HEK293 (cell line): Measurements from ENCODE around the gene ABCC2.

Experiments
- CTCF ChIA-PET: fragments of 350-600 bp; formaldehyde crosslinking; extraction: SDS; loops from one replicate; lab custom pipeline; 2021; ENCODE audit warnings: antibody characterized with exemption; lab: Yijun Ruan, JAX
- POLR2A ChIA-PET: fragments of 300-600 bp; formaldehyde crosslinking; extraction: SDS; loops from one replicate; lab custom pipeline; 2020; ENCODE audit warnings: antibody characterized with exemption, inconsistent platforms; lab: Yijun Ruan, JAX
- H3K27ac ChIP-seq: fragments of 200-500 bp; sonication (Bioruptor generic); 2 replicates; pipeline ENCODE4 v1.5.1; 2014; ENCODE audit warnings: low read depth, low read length, control low read depth, inconsistent platforms; ENCODE audit errors: extremely low read depth
- H3K36me3 ChIP-seq, 2 experiments: fragments of 200-500 bp in 1 of 2; sonication (Bioruptor generic) in 1 of 2; 1 replicate in 1 of 2; 2 replicates in 1 of 2; pipeline ENCODE4 v1.5.1; 2014 to 2017; ENCODE audit warnings: inconsistent platforms in 2 of 2, low read length in 2 of 2; ENCODE audit not compliant: control insufficient read depth in 2 of 2, insufficient read depth in 1 of 2
- H3K4me1 ChIP-seq: fragments of 200-500 bp; sonication (Bioruptor generic); 2 replicates; pipeline ENCODE4 v1.5.1; 2014; ENCODE audit warnings: mild to moderate bottlenecking, low read length, inconsistent platforms; ENCODE audit not compliant: control insufficient read depth, insufficient read depth
- H3K4me3 ChIP-seq: 2 replicates; pipeline ENCODE4 v1.5.1; 2011; ENCODE audit warnings: low read depth, mild to moderate bottlenecking, control low read depth, low read length, moderate library complexity
- H3K9me3 ChIP-seq: fragments of 200-500 bp; sonication (Bioruptor generic); 2 replicates; pipeline ENCODE4 v1.5.1; 2014; ENCODE audit warnings: low read depth, low read length, inconsistent platforms; ENCODE audit not compliant: control insufficient read depth, insufficient read depth
- BCL11A ChIP-seq: fragments of 450-650 bp; formaldehyde crosslinking; IDR thresholded peaks from 2 replicates; pipeline ENCODE4 v1.5.1; 2016; ENCODE audit warnings: low read depth, missing biosample characterization, missing genetic modification characterization
- FEZF1 ChIP-seq: fragments of 450-650 bp; formaldehyde crosslinking; IDR thresholded peaks from 2 replicates; pipeline ENCODE4 v1.5.1; 2016; ENCODE audit warnings: missing biosample characterization, missing genetic modification characterization
- IKZF3 ChIP-seq: fragments of 450-650 bp; IDR thresholded peaks from 2 replicates; pipeline ENCODE4 v1.5.0; 2018; ENCODE audit warnings: missing biosample characterization, mild to moderate bottlenecking, missing genetic modification characterization, moderate library complexity
- KLF16 ChIP-seq: fragments of 450-650 bp; formaldehyde crosslinking; IDR thresholded peaks from 2 replicates; pipeline ENCODE4 v1.5.1; 2017; ENCODE audit warnings: missing biosample characterization, missing genetic modification characterization
- SP7 ChIP-seq: fragments of 450-650 bp; formaldehyde crosslinking; IDR thresholded peaks from 2 replicates; pipeline ENCODE4 v1.5.1; 2016; ENCODE audit warnings: missing biosample characterization, missing genetic modification characterization
- YY2 ChIP-seq: fragments of 450-650 bp; formaldehyde crosslinking; IDR thresholded peaks from 2 replicates; pipeline ENCODE4 v1.5.1; 2016; ENCODE audit warnings: missing biosample characterization, missing genetic modification characterization
- ZBTB17 ChIP-seq: fragments of 450-650 bp; formaldehyde crosslinking; IDR thresholded peaks from 2 replicates; pipeline ENCODE4 v1.5.1; 2016; ENCODE audit warnings: missing biosample characterization, missing genetic modification characterization
- ZBTB8A ChIP-seq: fragments of 450-650 bp; formaldehyde crosslinking; IDR thresholded peaks from 2 replicates; pipeline ENCODE4 v1.5.1; 2016; ENCODE audit warnings: missing biosample characterization, missing genetic modification characterization
- ZNF112 ChIP-seq: fragments of 450-650 bp; formaldehyde crosslinking; IDR thresholded peaks from 2 replicates; pipeline ENCODE4 v1.5.0; 2017; ENCODE audit warnings: missing biosample characterization, missing genetic modification characterization
- ZNF114 ChIP-seq: fragments of 450-650 bp; formaldehyde crosslinking; IDR thresholded peaks from 2 replicates; pipeline ENCODE4 v1.5.0; 2017; ENCODE audit warnings: missing biosample characterization, missing genetic modification characterization
- ZNF169 ChIP-seq: fragments of 450-650 bp; formaldehyde crosslinking; IDR thresholded peaks from 2 replicates; pipeline ENCODE4 v1.5.1; 2016; ENCODE audit warnings: missing biosample characterization, missing genetic modification characterization
- ZNF184 ChIP-seq: fragments of 450-650 bp; IDR thresholded peaks from 2 replicates; pipeline ENCODE4 v1.5.1; 2018; ENCODE audit warnings: missing biosample characterization, mild to moderate bottlenecking, missing genetic modification characterization
- ZNF211 ChIP-seq: fragments of 450-650 bp; formaldehyde crosslinking; IDR thresholded peaks from 2 replicates; pipeline ENCODE4 v1.5.1; 2016; ENCODE audit warnings: low read depth, missing biosample characterization, missing genetic modification characterization
- ZNF239 ChIP-seq: fragments of 450-650 bp; formaldehyde crosslinking; IDR thresholded peaks from 2 replicates; pipeline ENCODE4 v1.5.1; 2016; ENCODE audit warnings: missing biosample characterization, missing genetic modification characterization
- ZNF426 ChIP-seq: fragments of 450-650 bp; formaldehyde crosslinking; IDR thresholded peaks from 2 replicates; pipeline ENCODE4 v1.5.1; 2017; ENCODE audit warnings: missing biosample characterization, missing genetic modification characterization, mild to moderate bottlenecking, inconsistent platforms, moderate library complexity
- ZNF544 ChIP-seq: fragments of 450-650 bp; formaldehyde crosslinking; IDR thresholded peaks from 2 replicates; pipeline ENCODE4 v1.5.0; 2017; ENCODE audit warnings: missing biosample characterization, missing genetic modification characterization
- ZNF561 ChIP-seq: fragments of 450-650 bp; IDR thresholded peaks from 2 replicates; pipeline ENCODE4 v1.5.1; 2018; ENCODE audit warnings: missing biosample characterization, missing genetic modification characterization, borderline replicate concordance
- ZNF624 ChIP-seq: fragments of 450-650 bp; formaldehyde crosslinking; IDR thresholded peaks from 2 replicates; pipeline ENCODE4 v1.5.1; 2017; ENCODE audit warnings: missing biosample characterization, missing genetic modification characterization
- ZNF629 ChIP-seq: fragments of 450-650 bp; formaldehyde crosslinking; IDR thresholded peaks from 2 replicates; pipeline ENCODE4 v1.5.1; 2017; ENCODE audit warnings: missing biosample characterization, missing genetic modification characterization
- ZNF670 ChIP-seq: fragments of 450-650 bp; formaldehyde crosslinking; IDR thresholded peaks from 2 replicates; pipeline ENCODE4 v1.5.1; 2016; ENCODE audit warnings: missing biosample characterization, missing genetic modification characterization, low read depth
- ZNF707 ChIP-seq: fragments of 450-650 bp; formaldehyde crosslinking; IDR thresholded peaks from 2 replicates; pipeline ENCODE4 v1.5.1; 2016; ENCODE audit warnings: missing biosample characterization, missing genetic modification characterization
- ZNF777 ChIP-seq: fragments of 450-650 bp; formaldehyde crosslinking; IDR thresholded peaks from 2 replicates; pipeline ENCODE4 v1.5.1; 2017; ENCODE audit warnings: missing biosample characterization, missing genetic modification characterization, borderline replicate concordance
- TF ChIP-seq, protein P1 (sequence below): fragments of 450-650 bp; formaldehyde crosslinking; IDR thresholded peaks from 2 replicates; pipeline ENCODE4 v1.5.1; 2016; ENCODE audit warnings: missing biosample characterization, missing genetic modification characterization
- TF ChIP-seq, protein P2 (sequence below): fragments of 450-650 bp; IDR thresholded peaks from 2 replicates; pipeline ENCODE4 v1.5.1; 2018; ENCODE audit warnings: missing biosample characterization, mild to moderate bottlenecking, missing genetic modification characterization
- TF ChIP-seq, protein P3 (sequence below): fragments of 450-650 bp; formaldehyde crosslinking; IDR thresholded peaks from 2 replicates; pipeline ENCODE4; 2016; ENCODE audit warnings: missing biosample characterization, missing genetic modification characterization
- TF ChIP-seq, protein P4 (sequence below): IDR thresholded peaks from 2 replicates; pipeline ENCODE4 v1.6.1; 2011; ENCODE audit warnings: mild to moderate bottlenecking, low read depth, low read length, borderline replicate concordance
- TF ChIP-seq, protein P5 (sequence below): fragments of 450-650 bp; formaldehyde crosslinking; IDR thresholded peaks from 2 replicates; pipeline ENCODE4 v1.5.1; 2016; ENCODE audit warnings: missing biosample characterization, missing genetic modification characterization
- TF ChIP-seq, protein P6 (sequence below): fragments of 450-650 bp; formaldehyde crosslinking; IDR thresholded peaks from 2 replicates; pipeline ENCODE4 v1.5.1; 2016; ENCODE audit warnings: missing biosample characterization, missing genetic modification characterization

ABCC2 gene

DNA sequence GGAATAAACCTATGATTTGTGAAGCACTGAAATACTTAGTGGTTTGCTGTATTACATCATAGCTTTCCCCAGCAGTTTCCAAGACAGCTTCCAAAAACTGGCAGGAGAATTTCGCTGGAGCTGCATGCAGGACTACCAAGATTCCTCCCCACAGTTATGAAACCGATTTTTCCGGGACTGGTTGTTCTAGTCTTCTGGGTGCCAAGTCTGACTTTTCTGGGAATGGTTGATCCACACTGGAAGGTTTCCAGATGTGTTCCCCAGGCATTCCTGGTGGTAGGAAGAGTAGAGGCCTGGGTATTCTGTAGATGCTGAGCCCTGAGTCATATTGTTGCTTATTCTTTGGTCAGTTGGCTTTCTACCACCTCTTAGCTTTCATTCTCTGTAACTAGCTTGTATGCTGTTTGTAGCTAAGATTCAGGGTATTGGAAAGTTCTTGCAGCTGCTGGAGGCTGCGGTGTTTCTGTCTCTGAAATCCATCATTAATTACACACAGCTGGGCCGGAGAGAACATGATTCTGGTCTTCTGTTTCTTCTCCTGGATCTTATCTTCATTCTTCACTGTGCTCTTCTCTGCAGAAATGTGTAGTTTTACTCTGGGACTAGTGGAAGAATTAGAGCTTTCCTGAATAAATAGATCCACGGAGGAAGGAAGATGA is 6.3 kb downstream of the ABCC2 start (continued):
- TF ChIP-seq SP7 (tag by site-specific recombination) (no peak), ZNF777 (tag by site-specific recombination) (no peak), ZNF169 (tag by site-specific recombination) (no peak), IKZF3 (no peak), ZBTB8A (tag by site-specific recombination) (no peak), ZNF629 (tag by site-specific recombination) (no peak)
- TF ChIP-seq, protein P1, sequence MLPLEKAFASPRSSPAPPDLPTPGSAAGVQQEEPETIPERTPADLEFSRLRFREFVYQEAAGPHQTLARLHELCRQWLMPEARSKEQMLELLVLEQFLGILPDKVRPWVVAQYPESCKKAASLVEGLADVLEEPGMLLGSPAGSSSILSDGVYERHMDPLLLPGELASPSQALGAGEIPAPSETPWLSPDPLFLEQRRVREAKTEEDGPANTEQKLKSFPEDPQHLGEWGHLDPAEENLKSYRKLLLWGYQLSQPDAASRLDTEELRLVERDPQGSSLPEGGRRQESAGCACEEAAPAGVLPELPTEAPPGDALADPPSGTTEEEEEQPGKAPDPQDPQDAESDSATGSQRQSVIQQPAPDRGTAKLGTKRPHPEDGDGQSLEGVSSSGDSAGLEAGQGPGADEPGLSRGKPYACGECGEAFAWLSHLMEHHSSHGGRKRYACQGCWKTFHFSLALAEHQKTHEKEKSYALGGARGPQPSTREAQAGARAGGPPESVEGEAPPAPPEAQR (tag by site-specific recombination): no peak

DNA sequence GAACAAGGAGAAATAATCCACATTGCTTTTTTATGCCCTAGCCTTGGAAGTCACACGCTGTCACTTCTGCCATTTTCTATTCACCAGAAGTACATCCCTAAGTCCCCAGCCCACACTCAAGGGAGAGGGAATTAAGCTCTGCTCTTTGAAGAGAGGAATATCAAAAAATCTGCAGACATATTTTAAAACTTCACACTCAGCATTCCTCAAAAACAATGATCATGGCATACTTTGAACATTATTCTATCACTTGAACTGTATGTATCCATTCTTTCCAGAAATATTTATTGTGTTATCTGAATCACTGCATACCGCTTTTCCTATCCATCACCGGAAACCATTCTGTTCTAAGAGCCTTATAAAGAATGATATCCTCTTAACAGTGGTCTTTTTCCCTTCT is 9.4 kb downstream of the ABCC2 start:
- no peaks in the 10 kb centered on the region for H3K4me1 ChIP-seq

DNA sequence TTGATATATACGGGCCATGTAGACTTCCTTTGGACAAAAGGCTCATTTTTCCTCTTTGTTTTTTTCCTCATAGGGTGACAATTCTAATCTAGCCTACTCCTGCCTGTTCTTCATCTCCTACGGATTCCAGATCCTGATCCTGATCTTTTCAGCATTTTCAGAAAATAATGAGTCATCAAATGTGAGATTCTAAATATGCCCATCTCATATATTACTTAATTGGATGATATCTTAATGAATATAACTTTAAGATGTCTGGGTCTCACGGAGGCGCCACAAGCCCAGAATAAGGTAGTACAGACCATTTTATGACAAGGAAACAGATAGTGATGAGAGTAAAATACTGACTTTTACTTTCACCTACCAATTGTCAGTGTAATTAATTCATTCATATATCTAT is 11.4 kb downstream of the ABCC2 start:
- Histone ChIP-seq H3K27ac (no peak overlapping the region), H3K4me3 (no peak overlapping the region), H3K4me1 (no peaks in the 10 kb centered on the region), H3K9me3 (no peaks in the 10 kb centered on the region), H3K36me3 (no peaks in the 10 kb centered on the region)
- ChIA-PET POLR2A (no interaction called here), CTCF (interaction anchor here (1.5 kb wide), 1 partner anchor 52 kb away, joined by 3 read pairs; no protein-coding TSS in a partner anchor)
- TF ChIP-seq YY2: no peak
- TF ChIP-seq ZNF624 (tag by site-specific recombination): no peak
- no peak for TF ChIP-seq BCL11A
- no peak for TF ChIP-seq ZNF544 (tag by site-specific recombination)
- TF ChIP-seq FEZF1 (tag by site-specific recombination): no peak
- TF ChIP-seq ZNF114 (tag by site-specific recombination): no peak
- TF ChIP-seq ZNF670 (tag by site-specific recombination): no peak
- TF ChIP-seq ZNF561 (tag by site-specific recombination): no peak
- no peak for TF ChIP-seq ZNF707 (tag by site-specific recombination)
- TF ChIP-seq, protein P2, sequence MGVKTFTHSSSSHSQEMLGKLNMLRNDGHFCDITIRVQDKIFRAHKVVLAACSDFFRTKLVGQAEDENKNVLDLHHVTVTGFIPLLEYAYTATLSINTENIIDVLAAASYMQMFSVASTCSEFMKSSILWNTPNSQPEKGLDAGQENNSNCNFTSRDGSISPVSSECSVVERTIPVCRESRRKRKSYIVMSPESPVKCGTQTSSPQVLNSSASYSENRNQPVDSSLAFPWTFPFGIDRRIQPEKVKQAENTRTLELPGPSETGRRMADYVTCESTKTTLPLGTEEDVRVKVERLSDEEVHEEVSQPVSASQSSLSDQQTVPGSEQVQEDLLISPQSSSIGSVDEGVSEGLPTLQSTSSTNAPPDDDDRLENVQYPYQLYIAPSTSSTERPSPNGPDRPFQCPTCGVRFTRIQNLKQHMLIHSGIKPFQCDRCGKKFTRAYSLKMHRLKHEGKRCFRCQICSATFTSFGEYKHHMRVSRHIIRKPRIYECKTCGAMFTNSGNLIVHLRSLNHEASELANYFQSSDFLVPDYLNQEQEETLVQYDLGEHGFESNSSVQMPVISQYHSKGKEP: no peak
- TF ChIP-seq, protein P3, sequence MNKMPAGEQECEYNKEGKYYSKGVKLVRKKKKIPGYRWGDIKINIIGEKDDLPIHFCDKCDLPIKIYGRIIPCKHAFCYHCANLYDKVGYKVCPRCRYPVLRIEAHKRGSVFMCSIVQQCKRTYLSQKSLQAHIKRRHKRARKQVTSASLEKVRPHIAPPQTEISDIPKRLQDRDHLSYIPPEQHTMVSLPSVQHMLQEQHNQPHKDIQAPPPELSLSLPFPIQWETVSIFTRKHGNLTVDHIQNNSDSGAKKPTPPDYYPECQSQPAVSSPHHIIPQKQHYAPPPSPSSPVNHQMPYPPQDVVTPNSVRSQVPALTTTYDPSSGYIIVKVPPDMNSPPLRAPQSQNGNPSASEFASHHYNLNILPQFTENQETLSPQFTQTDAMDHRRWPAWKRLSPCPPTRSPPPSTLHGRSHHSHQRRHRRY (tag by site-specific recombination): no peak
- TF ChIP-seq, protein P4, sequence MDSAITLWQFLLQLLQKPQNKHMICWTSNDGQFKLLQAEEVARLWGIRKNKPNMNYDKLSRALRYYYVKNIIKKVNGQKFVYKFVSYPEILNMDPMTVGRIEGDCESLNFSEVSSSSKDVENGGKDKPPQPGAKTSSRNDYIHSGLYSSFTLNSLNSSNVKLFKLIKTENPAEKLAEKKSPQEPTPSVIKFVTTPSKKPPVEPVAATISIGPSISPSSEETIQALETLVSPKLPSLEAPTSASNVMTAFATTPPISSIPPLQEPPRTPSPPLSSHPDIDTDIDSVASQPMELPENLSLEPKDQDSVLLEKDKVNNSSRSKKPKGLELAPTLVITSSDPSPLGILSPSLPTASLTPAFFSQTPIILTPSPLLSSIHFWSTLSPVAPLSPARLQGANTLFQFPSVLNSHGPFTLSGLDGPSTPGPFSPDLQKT: no peak
- TF ChIP-seq, protein P5, sequence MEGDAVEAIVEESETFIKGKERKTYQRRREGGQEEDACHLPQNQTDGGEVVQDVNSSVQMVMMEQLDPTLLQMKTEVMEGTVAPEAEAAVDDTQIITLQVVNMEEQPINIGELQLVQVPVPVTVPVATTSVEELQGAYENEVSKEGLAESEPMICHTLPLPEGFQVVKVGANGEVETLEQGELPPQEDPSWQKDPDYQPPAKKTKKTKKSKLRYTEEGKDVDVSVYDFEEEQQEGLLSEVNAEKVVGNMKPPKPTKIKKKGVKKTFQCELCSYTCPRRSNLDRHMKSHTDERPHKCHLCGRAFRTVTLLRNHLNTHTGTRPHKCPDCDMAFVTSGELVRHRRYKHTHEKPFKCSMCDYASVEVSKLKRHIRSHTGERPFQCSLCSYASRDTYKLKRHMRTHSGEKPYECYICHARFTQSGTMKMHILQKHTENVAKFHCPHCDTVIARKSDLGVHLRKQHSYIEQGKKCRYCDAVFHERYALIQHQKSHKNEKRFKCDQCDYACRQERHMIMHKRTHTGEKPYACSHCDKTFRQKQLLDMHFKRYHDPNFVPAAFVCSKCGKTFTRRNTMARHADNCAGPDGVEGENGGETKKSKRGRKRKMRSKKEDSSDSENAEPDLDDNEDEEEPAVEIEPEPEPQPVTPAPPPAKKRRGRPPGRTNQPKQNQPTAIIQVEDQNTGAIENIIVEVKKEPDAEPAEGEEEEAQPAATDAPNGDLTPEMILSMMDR (tag by site-specific recombination): no peak
- TF ChIP-seq ZBTB17: no peak
- TF ChIP-seq, protein P6, sequence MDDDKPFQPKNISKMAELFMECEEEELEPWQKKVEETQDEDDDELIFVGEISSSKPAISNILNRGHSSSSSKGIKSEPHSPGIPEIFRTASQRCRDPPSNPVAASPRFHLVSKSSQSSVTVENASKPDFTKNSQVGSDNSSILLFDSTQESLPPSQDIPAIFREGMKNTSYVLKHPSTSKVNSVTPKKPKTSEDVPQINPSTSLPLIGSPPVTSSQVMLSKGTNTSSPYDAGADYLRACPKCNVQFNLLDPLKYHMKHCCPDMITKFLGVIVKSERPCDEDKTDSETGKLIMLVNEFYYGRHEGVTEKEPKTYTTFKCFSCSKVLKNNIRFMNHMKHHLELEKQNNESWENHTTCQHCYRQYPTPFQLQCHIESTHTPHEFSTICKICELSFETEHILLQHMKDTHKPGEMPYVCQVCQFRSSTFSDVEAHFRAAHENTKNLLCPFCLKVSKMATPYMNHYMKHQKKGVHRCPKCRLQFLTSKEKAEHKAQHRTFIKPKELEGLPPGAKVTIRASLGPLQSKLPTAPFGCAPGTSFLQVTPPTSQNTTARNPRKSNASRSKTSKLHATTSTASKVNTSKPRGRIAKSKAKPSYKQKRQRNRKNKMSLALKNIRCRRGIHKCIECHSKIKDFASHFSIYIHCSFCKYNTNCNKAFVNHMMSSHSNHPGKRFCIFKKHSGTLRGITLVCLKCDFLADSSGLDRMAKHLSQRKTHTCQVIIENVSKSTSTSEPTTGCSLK: no peak

More for the DNA sequence above, 9.4 kb downstream of the ABCC2 start:
- Histone ChIP-seq H3K36me3 (no peaks in the 10 kb centered on the region), H3K4me3 (no peak overlapping the region), H3K27ac (no peak overlapping the region), H3K9me3 (no peaks in the 10 kb centered on the region)
- ChIA-PET POLR2A (no interaction called here), CTCF (interaction anchor here (0.7 to 1.5 kb wide), 2 partner anchors 15 to 54 kb away, joined by 3 to 4 read pairs; no protein-coding TSS in a partner anchor)
- TF ChIP-seq ZNF184 (tag by site-specific recombination) (no peak), ZNF211 (no peak), ZNF426 (tag by site-specific recombination) (no peak), KLF16 (no peak), ZNF239 (tag by site-specific recombination) (no peak), ZNF561 (tag by site-specific recombination) (no peak), ZNF624 (tag by site-specific recombination) (no peak), ZBTB8A (tag by site-specific recombination) (no peak), ZNF112 (tag by site-specific recombination) (no peak)
